Gastrocnemius medialis (tissue), 4 donors: ENCODE results near the gene CLMP.

Experiments
- CTCF ChIP-seq, 5 experiments: fragments of 450-650 bp in 3 of 5; fragments of 200-600 bp in 2 of 5; sonication (generic) in 2 of 5; IDR thresholded peaks in 4 of 5; conservative IDR thresholded peaks in 1 of 5; 1 replicate in 4 of 5; 2 replicates in 1 of 5; pipeline ENCODE4 v1.5.1; 2016 to 2019; ENCODE audit warnings: antibody characterized with exemption in 5 of 5, mild to moderate bottlenecking in 3 of 5, moderate library complexity in 3 of 5
- POLR2A ChIP-seq, 2 donors: fragments of 450-650 bp; IDR thresholded peaks; one replicate each; pipeline ENCODE4 v1.6.1; 2017; ENCODE audit warnings: antibody characterized with exemption in 2 of 2, mild to moderate bottlenecking in 2 of 2, moderate library complexity in 2 of 2

GRCh38 chr11:123178186-123178585 is 16.9 kb downstream of the CLMP start:
- TF ChIP-seq CTCF (IDR thresholded peaks at IDR 0.05 in 4 of 5, conservative IDR thresholded peaks at IDR 0.05 in 1 of 5) (no peak), POLR2A (IDR thresholded peaks at IDR 0.05) (no peak)
